IMR-90 (cell line): ENCODE measurements around the gene PRC1. TPM values are rescaled to one million over a fixed set of nuclear protein-coding genes. Genes with fewer than 3 reads are reported as not detected.

Experiments
- microRNA-seq, 2 experiments: library from miRNA; stranded (forward) in 1 of 2; unstranded in 1 of 2; fragments of 10-50 nt in 1 of 2; fragments of <30 nt in 1 of 2; gene quantifications in 1 of 2; microRNA quantifications in 1 of 2; one replicate each; pipeline versions ENCODE3 to v1.1.0; 2013 to 2020; ENCODE audit not compliant: insufficient read depth in 1 of 2, insufficient read length in 1 of 2, unreplicated experiment in 1 of 2
- polyA plus RNA-seq, 3 experiments: library from polyadenylated mRNA; depleted of rRNA; stranded (reverse); fragments of >200 nt; gene quantifications; 2 replicates each; pipeline ENCODE4 v1.2.3, GENCODE V29; 2012; ENCODE audit warnings: low replicate concordance in 1 of 3
- small RNA-seq, 5 experiments: library from RNA; depleted of rRNA; stranded (forward); fragments of <200 nt; gene quantifications; one replicate each; pipeline ENCODE3, GENCODE V24; 2012
- total RNA-seq: library from RNA; depleted of rRNA; stranded (reverse); fragments of >200 nt; gene quantifications from 2 replicates; pipeline ENCODE4 v1.2.3, GENCODE V29; 2012; rRNA removed

PRC1 gene
- total and polyA plus RNA-seq, 2 of the 4 experiments (the other 2 are of a cell fraction), result 131 to 148 TPM

Small RNA genes lying within 50 kb of the gene (microRNA-seq; reads per million reads assigned to microRNA genes)
- gene RF00019 (ENCODE audit: insufficient read depth, insufficient read length), result not detected

Small RNA genes lying within 50 kb of the gene (small RNA-seq; reads per million reads assigned to genes)
- gene RF00019, result 0 reads per million in 5 experiments

Other genes with a start within 250 kb of the PRC1 start
- 30.8 and 34.8 TPM in 2 replicates for gene FURIN, start 125.9 kb downstream of the PRC1 start, total RNA-seq
- 54.3 and 59.5 TPM in 2 replicates for gene FURIN, start 125.9 kb downstream of the PRC1 start, polyA plus RNA-seq (2012; rRNA removed)
- gene FES, start 110.0 kb downstream of the PRC1 start, total RNA-seq, result 9.7 and 11.7 TPM in 2 replicates
- gene FES, start 110.0 kb downstream of the PRC1 start, polyA plus RNA-seq (2012; rRNA removed), result 10.5 and 12.5 TPM in 2 replicates
- 3.4 and 6.1 TPM in 2 replicates for gene MAN2A2, start 91.2 kb downstream of the PRC1 start, total RNA-seq
- gene MAN2A2, start 91.2 kb downstream of the PRC1 start, polyA plus RNA-seq (2012; rRNA removed), result 52.5 and 55.5 TPM in 2 replicates
- gene HDDC3, start 62.0 kb downstream of the PRC1 start, total RNA-seq, result 7.2 and 7.9 TPM in 2 replicates
- 10.7 and 10.8 TPM in 2 replicates for gene HDDC3, start 62.0 kb downstream of the PRC1 start, polyA plus RNA-seq (2012; rRNA removed)
- gene UNC45A, start 59.2 kb downstream of the PRC1 start, total RNA-seq, result 85.3 and 100 TPM in 2 replicates
- gene UNC45A, start 59.2 kb downstream of the PRC1 start, polyA plus RNA-seq (2012; rRNA removed), result 68.9 and 77.5 TPM in 2 replicates
- gene RCCD1, start 39.7 kb downstream of the PRC1 start, total RNA-seq, result 3.9 and 4.4 TPM in 2 replicates
- gene RCCD1, start 39.7 kb downstream of the PRC1 start, polyA plus RNA-seq (2012; rRNA removed), result 9.9 TPM in 2 replicates
- 7.5 and 9.0 TPM in 2 replicates for gene VPS33B, start 28.1 kb upstream of the PRC1 start, total RNA-seq
- gene VPS33B, start 28.1 kb upstream of the PRC1 start, polyA plus RNA-seq (2012; rRNA removed), result 11.3 and 12.3 TPM in 2 replicates
- not detected in 2 replicates for gene SV2B, start 105.7 kb upstream of the PRC1 start, total RNA-seq
- not detected in 2 replicates for gene SV2B, start 105.7 kb upstream of the PRC1 start, polyA plus RNA-seq (2012; rRNA removed)